Esophagus (tissue), 2 donors: Measurements from ENCODE around the gene LRRN2. TPM values are rescaled to one million over a fixed set of nuclear protein-coding genes. Genes with fewer than 3 reads are reported as not detected.

Experiments used
- H3K27ac ChIP-seq, 2 donors: one replicate each; pipeline ENCODE4 v1.5.1; 2013; ENCODE audit warnings: low read depth in 2 of 2, mild to moderate bottlenecking in 2 of 2, inconsistent platforms in 1 of 2, low read length in 1 of 2, moderate library complexity in 1 of 2
- H3K27me3 ChIP-seq, 2 donors: one replicate each; pipeline ENCODE4 v1.6.1; 2013; ENCODE audit warnings: low read length in 2 of 2, control low read depth in 1 of 2, mild to moderate bottlenecking in 1 of 2; ENCODE audit not compliant: insufficient read depth in 2 of 2, control insufficient read depth in 1 of 2
- H3K36me3 ChIP-seq, 2 donors: one replicate each; pipeline ENCODE4 v1.6.1; 2013; ENCODE audit warnings: low read length in 1 of 2; ENCODE audit not compliant: control insufficient read depth in 2 of 2, insufficient read depth in 2 of 2
- H3K4me1 ChIP-seq, 2 donors: one replicate each; pipeline ENCODE4 v1.6.1; 2013; ENCODE audit warnings: low read length in 1 of 2; ENCODE audit not compliant: control insufficient read depth in 2 of 2, insufficient read depth in 2 of 2
- H3K4me3 ChIP-seq, 2 donors: one replicate each; pipeline ENCODE4 v1.5.1; 2013; ENCODE audit warnings: low read length in 2 of 2, mild to moderate bottlenecking in 2 of 2, low read depth in 1 of 2, moderate library complexity in 1 of 2
- H3K9me3 ChIP-seq, 2 donors: one replicate each; pipeline ENCODE4 v1.6.1; 2013; ENCODE audit warnings: mild to moderate bottlenecking in 2 of 2, low read depth in 1 of 2, low read length in 1 of 2, moderate library complexity in 1 of 2; ENCODE audit not compliant: control insufficient read depth in 2 of 2, insufficient read depth in 1 of 2
- WGBS, 2 donors: extraction: QIAGEN DNeasy Blood & Tissue Kit; methylation state at CpG; one replicate each; pipeline ENCODE4 v1.1.7; 2013; 5-methylcytosine and 5-hydroxymethylcytosine counted together
- polyA plus RNA-seq, 2 donors: library from polyadenylated mRNA; stranded (reverse); fragments of 200-250 nt; gene quantifications; one replicate each; pipeline ENCODE4 v1.2.3, GENCODE V29; 2013
- donor health status: healthy with polysubstance abuse.
- donor health status: Bipolar disorder and iron deficiency.

LRRN2 gene
- polyA plus RNA-seq, 2 donors, result 0.65 to 0.88 TPM

GRCh38 chr1:204670152-204670927, 15.2 kb downstream of the LRRN2 start:
- Histone ChIP-seq H3K27me3 (no peaks in the 10 kb centered on the region), H3K4me3 (no peak overlapping the region), H3K27ac (no peak overlapping the region), H3K36me3 (no peaks in the 10 kb centered on the region), H3K4me1 (no peaks in the 10 kb centered on the region), H3K9me3 (no peaks in the 10 kb centered on the region)
- WGBS, 2 donors, result 59 to 63% methylated on average over 10 of the region's 10 CpGs

GRCh38 chr1:204669579-204669978, 16.0 kb downstream of the LRRN2 start:
- Histone ChIP-seq H3K27me3 (no peaks in the 10 kb centered on the region), H3K4me1 (no peaks in the 10 kb centered on the region), H3K9me3 (no peaks in the 10 kb centered on the region), H3K4me3 (no peak overlapping the region), H3K36me3 (no peaks in the 10 kb centered on the region), H3K27ac (no peak overlapping the region)
- WGBS, 2 donors, result 0 to 34% methylated on average over 1 of the region's 1 CpG

GRCh38 chr1:204664384-204664651, 21.2 kb downstream of the LRRN2 start:
- 85% methylated on average over 6 of the region's 6 CpGs for WGBS, 2 donors
- H3K27ac ChIP-seq, result no peak overlapping the region
- no peaks in the 10 kb centered on the region for H3K9me3 ChIP-seq
- H3K4me3 ChIP-seq, result no peak overlapping the region
- H3K36me3 ChIP-seq, result no peaks in the 10 kb centered on the region
- no peaks in the 10 kb centered on the region for H3K4me1 ChIP-seq
- H3K27me3 ChIP-seq, result no peaks in the 10 kb centered on the region

GRCh38 chr1:204663644-204664383, 21.7 kb downstream of the LRRN2 start:
- Histone ChIP-seq H3K27ac (no peak overlapping the region), H3K27me3 (no peaks in the 10 kb centered on the region), H3K36me3 (no peaks in the 10 kb centered on the region), H3K4me1 (no peaks in the 10 kb centered on the region), H3K4me3 (no peak overlapping the region), H3K9me3 (no peaks in the 10 kb centered on the region)
- WGBS, 2 donors, result 79% methylated on average over 15 of the region's 15 CpGs

- no peaks in the 10 kb centered on the region for H3K9me3 ChIP-seq
- no peaks in the 10 kb centered on the region for H3K36me3 ChIP-seq
- no peak overlapping the region for H3K4me3 ChIP-seq
- no peaks in the 10 kb centered on the region for H3K27me3 ChIP-seq
- H3K4me1 ChIP-seq, result no peaks in the 10 kb centered on the region
- no peak overlapping the region for H3K27ac ChIP-seq
These were observed 23.0 kb downstream of the LRRN2 start for GRCh38 chr1:204662530-204662929.

- WGBS, 2 donors, result 76 to 79% methylated on average over 3 of the region's 3 CpGs
- no peak overlapping the region for H3K27ac ChIP-seq
- no peaks in the 10 kb centered on the region for H3K4me1 ChIP-seq
- H3K36me3 ChIP-seq, result no peaks in the 10 kb centered on the region
- no peaks in the 10 kb centered on the region for H3K9me3 ChIP-seq
- H3K27me3 ChIP-seq, result no peaks in the 10 kb centered on the region
- no peak overlapping the region for H3K4me3 ChIP-seq
These were observed 25.0 kb downstream of the LRRN2 start for GRCh38 chr1:204660509-204660908.

GRCh38 chr1:204659056-204659455, 26.5 kb downstream of the LRRN2 start:
- no peak overlapping the region for H3K27ac ChIP-seq
- H3K36me3 ChIP-seq, result no peaks in the 10 kb centered on the region
- H3K4me3 ChIP-seq, result no peak overlapping the region
- no peaks in the 10 kb centered on the region for H3K27me3 ChIP-seq
- H3K4me1 ChIP-seq, result no peaks in the 10 kb centered on the region
- H3K9me3 ChIP-seq, result no peaks in the 10 kb centered on the region
- WGBS, 2 donors, result 78 to 81% methylated on average over 3 of the region's 3 CpGs

- no peaks in the 10 kb centered on the region for H3K9me3 ChIP-seq
- no peak overlapping the region for H3K27ac ChIP-seq
- 92 to 98% methylated on average over 1 of the region's 1 CpG for WGBS, 2 donors
- H3K27me3 ChIP-seq, result no peaks in the 10 kb centered on the region
- no peaks in the 10 kb centered on the region for H3K4me1 ChIP-seq
- no peaks in the 10 kb centered on the region for H3K36me3 ChIP-seq
- H3K4me3 ChIP-seq, result no peak overlapping the region
These were observed 27.2 kb downstream of the LRRN2 start for GRCh38 chr1:204658295-204658694.

- no peaks in the 10 kb centered on the region for H3K9me3 ChIP-seq
- no peak overlapping the region for H3K27ac ChIP-seq
- H3K4me3 ChIP-seq, result no peak overlapping the region
- 84 to 87% methylated on average over 5 of the region's 5 CpGs for WGBS, 2 donors
- peaks cover 0 to 3% of the 10 kb centered on the region in 2 donors for H3K4me1 ChIP-seq
- no peaks in the 10 kb centered on the region for H3K36me3 ChIP-seq
- H3K27me3 ChIP-seq, result no peaks in the 10 kb centered on the region
These were observed 31.8 kb downstream of the LRRN2 start for GRCh38 chr1:204653590-204654340.
